MG63 (cell line): ENCODE measurements around the gene NLRP7. TPM values are rescaled to one million over a fixed set of nuclear protein-coding genes. Genes with fewer than 3 reads are reported as not detected.
"Not testable (repeated sequence)": the region's sequence is repeated elsewhere in the genome, so short reads cannot be mapped to it uniquely, and the experiment has no call there.

ENCODE experiments used
- DNase-seq: peaks from one replicate; pipeline ENCODE4 v3.0.0-alpha.2; 2020
- H3K27me3 ChIP-seq: fragments of 250-450 bp; sonication (Bioruptor Pico); 2 replicates; pipeline ENCODE4 v1.5.1; 2020; ENCODE audit warnings: mild to moderate bottlenecking, moderate library complexity
- H3K36me3 ChIP-seq: fragments of 250-450 bp; sonication (Bioruptor Pico); 2 replicates; pipeline ENCODE4 v1.5.1; 2020; ENCODE audit warnings: mild to moderate bottlenecking, moderate library complexity
- H3K4me3 ChIP-seq: fragments of 250-450 bp; sonication (Bioruptor Pico); 2 replicates; pipeline ENCODE4 v1.5.1; 2020; ENCODE audit warnings: mild to moderate bottlenecking, moderate library complexity
- H3K9me3 ChIP-seq: fragments of 250-450 bp; sonication (Bioruptor Pico); 2 replicates; pipeline ENCODE4 v1.5.1; 2020; ENCODE audit warnings: mild to moderate bottlenecking, moderate library complexity
- total RNA-seq: library from RNA; depleted of rRNA; stranded (reverse); fragments of >200 nt; shearing (Covaris generic); gene quantifications from 2 replicates; pipeline ENCODE4 v1.2.3, GENCODE V29; 2014; ENCODE audit warnings: low replicate concordance; rRNA removed

The NLRP7 gene
- total RNA-seq, 1 experiment from 2014 or later = not detected

DNA sequence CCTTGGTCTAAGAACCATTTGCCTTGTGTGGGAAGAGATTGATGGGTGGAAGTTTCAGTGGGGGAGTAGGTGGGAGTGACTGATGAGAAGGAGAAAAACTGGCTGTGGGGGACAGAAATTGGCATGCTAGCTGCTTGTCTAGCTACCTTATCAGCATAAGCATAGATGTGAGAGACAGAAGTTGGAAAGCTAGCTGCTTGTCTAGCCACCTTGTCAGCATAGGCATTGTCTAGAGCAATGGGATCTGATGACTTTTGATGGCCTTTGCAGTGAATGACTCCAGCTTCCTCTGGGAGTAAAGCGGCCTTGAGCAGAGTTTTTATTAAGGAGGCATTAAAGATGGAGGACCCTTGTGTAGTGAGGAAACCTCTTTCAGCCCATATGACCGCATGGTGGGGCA lies 51.3 kb downstream of the NLRP7 start:
- no peaks in the 10 kb centered on the region for H3K27me3 ChIP-seq
- H3K36me3 ChIP-seq = no peaks in the 10 kb centered on the region
- DNase-seq = no peak
- no peaks in the 10 kb centered on the region for H3K9me3 ChIP-seq
- no peak overlapping the region for H3K4me3 ChIP-seq

DNA sequence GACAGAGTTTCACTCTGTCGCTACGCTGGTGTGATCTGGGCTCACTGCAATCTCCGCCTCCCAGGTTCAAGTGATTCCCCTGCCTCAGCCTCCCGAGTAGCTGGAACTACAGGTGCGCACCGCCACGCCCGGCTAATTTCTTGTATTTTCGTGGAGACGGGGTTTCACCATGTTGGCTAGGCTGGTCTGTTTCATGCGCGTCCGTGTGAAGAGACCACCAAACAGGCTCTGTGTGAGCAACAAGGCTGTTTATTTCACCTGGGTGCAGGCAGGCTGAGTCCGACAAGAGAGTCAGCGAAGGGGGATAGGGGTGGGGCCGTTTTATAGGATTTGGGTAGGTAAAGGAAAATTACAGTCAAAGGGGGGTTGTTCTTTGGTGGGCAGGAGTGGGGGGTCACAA lies 53.2 kb downstream of the NLRP7 start:
- H3K36me3 ChIP-seq, H3K9me3 ChIP-seq, DNase-seq, H3K27me3 ChIP-seq, H3K4me3 ChIP-seq: not testable (repeated sequence)

DNA sequence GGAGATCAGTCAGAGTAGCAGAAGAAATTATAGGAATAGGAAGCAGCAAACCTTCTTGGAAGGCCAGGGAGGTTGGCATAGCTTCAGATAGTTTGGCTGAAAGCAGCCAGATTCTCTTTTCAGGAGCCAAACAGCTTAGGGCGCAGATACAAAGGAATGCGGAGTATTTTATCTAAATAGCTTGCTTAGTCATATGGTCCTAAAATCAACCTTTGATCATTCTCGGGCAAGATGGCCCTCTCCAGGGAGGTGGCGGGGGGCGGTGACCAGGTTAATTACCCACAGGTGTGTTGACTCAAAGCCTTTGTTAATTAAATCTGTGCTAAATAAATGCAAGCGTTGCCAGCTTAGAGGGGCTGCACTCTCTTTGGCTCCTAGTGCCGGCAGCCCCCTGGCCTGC lies 53.9 kb downstream of the NLRP7 start:
- Histone ChIP-seq H3K4me3 (no peak overlapping the region), H3K27me3 (no peaks in the 10 kb centered on the region), H3K36me3 (no peaks in the 10 kb centered on the region), H3K9me3 (no peaks in the 10 kb centered on the region)
- peak; percentile 74 for DNase-seq

DNA sequence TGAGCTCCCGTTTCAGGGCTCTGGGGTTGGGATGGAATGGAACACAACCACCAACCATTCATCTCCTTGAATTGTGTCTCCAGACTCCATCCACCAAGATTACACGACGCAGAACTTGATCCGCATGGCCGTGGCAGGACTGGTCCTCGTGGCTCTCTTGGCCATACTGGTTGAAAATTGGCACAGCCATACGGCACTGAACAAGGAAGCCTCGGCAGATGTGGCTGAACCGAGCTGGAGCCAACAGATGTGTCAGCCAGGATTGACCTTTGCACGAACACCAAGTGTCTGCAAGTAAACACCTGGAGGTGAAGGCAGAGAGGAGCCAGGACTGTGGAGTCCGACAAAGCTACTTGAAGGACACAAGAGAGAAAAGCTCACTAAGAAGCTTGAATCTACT lies 57.8 kb downstream of the NLRP7 start:
- H3K36me3 ChIP-seq = no peaks in the 10 kb centered on the region
- H3K4me3 ChIP-seq = no peak overlapping the region
- peak; percentile 59 for DNase-seq
- H3K27me3 ChIP-seq = no peaks in the 10 kb centered on the region; the same call in 1 of the 2 replicates
- H3K9me3 ChIP-seq = no peaks in the 10 kb centered on the region

DNA sequence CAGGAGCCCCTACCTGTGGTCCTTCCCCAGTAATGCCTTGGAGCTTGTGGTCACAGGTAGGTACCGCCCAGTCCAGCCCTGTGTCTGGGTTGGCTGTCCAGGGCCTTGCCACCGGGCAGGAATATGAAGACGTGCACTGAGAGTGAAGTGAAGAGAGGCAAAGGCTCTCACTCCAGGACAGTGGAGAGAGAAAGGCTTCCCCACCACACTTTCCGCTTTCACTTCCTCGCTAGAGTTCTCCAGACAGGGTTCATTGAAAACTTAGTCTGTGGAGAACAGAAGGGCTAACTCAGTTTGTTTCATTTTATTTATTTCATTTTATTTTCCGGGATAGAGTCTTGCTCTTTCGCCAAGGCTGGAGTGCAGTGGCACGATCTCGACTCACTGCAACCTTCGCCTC lies 59.1 kb downstream of the NLRP7 start:
- DNase-seq = no peak

DNA sequence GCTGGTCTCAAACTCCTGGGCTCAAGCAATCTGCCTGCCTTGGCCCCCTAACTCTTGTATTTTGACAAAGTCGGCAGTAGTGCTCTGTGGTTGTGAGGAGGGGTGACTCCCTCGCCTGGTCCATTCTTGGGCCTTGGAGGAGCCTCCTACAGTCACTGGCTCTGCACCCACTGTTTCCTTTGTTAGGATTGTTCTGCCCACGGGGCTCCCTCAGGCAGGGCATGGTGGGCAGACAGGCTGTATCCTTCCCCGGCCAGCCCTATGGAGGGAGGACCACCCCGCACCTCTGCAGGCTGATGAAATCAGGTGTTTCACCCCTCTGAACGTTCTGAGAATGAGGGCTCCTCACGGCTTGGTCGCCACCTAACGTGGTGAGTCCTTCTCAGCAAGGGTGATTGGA lies 64.1 kb downstream of the NLRP7 start:
- Histone ChIP-seq H3K4me3 (no peak overlapping the region; the same call in 1 of the 2 replicates), H3K9me3 (no peaks in the 10 kb centered on the region), H3K27me3 (no peaks in the 10 kb centered on the region; the same call in 1 of the 2 replicates), H3K36me3 (no peaks in the 10 kb centered on the region)
- no peak for DNase-seq

More for the DNA sequence above, 59.1 kb downstream of the NLRP7 start:
- Histone ChIP-seq H3K27me3 (no peaks in the 10 kb centered on the region; the same call in 1 of the 2 replicates), H3K9me3 (no peaks in the 10 kb centered on the region), H3K36me3 (no peaks in the 10 kb centered on the region), H3K4me3 (no peak overlapping the region)

DNA sequence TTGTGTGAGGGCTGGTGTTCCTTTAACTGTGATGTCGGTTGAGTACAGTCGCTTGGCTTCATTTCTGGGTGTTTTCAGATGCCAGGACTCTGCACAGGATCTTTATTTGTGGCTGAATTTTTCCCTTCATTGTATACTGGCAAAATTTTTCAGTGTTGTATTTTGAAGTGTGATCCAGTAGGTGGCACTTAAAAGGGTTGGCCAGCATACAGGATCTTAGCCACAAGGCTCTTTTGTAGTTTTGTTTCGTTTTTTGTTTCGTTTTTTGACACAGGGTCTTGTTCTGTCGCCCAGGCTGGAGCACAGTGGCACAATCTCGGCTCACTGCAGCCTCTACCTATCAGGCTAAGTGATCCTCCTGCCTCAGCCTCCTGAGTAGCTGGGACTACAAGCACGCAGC lies 64.6 kb downstream of the NLRP7 start:
- H3K9me3 ChIP-seq = no peaks in the 10 kb centered on the region
- no peaks in the 10 kb centered on the region; the same call in 1 of the 2 replicates for H3K27me3 ChIP-seq
- DNase-seq = peak; percentile 36
- H3K36me3 ChIP-seq = no peaks in the 10 kb centered on the region
- peak overlapping the region; percentile 2; the same call in 1 of the 2 replicates for H3K4me3 ChIP-seq

DNA sequence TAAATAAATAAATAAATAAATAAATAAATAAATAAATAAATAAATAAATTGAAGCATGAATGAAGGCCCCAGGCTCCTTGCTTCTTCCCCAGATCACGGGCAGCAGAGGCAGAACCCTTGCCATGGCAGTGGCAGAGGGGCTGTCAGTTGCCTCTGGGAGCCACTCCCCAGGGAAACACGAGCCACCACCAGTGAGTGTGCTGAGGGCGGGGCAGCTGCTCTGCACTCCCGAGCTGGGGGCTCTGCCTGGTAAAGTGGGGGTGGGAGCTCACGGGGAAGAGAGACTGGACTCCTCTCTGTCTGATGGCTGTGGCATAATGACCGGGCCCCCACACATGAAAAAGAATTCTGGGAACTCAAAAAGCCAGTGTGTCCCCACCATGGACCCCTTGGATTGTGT lies 65.4 kb downstream of the NLRP7 start:
- no peaks in the 10 kb centered on the region; the same call in 1 of the 2 replicates for H3K27me3 ChIP-seq
- H3K36me3 ChIP-seq = no peaks in the 10 kb centered on the region
- H3K9me3 ChIP-seq = no peaks in the 10 kb centered on the region
- DNase-seq = no peak
- no peak overlapping the region for H3K4me3 ChIP-seq

DNA sequence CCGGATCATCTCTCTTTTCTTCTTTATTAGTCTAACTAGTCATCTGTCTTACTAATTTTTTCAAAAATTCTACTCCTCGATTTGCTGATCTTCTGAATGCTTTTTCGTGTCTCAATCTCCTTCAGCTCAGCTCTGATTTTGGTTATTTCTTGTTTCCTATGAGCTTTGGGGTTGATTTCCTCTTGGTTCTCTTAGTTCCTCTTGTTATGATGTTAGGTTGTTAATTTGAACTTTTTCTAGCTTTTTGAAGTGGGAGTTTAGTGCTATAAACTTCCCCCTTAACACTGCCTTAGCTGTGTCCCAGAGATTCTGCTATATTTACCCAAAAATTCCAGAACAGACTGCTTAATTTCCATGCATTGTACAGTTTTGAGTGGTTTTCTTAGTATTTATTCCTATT lies 69.9 kb downstream of the NLRP7 start:
- no peaks in the 10 kb centered on the region for H3K36me3 ChIP-seq
- no peak for DNase-seq
- H3K27me3 ChIP-seq = no peaks in the 10 kb centered on the region
- peaks cover 2% of the 10 kb centered on the region; the same call in 1 of the 2 replicates for H3K9me3 ChIP-seq
- no peak overlapping the region for H3K4me3 ChIP-seq

DNA sequence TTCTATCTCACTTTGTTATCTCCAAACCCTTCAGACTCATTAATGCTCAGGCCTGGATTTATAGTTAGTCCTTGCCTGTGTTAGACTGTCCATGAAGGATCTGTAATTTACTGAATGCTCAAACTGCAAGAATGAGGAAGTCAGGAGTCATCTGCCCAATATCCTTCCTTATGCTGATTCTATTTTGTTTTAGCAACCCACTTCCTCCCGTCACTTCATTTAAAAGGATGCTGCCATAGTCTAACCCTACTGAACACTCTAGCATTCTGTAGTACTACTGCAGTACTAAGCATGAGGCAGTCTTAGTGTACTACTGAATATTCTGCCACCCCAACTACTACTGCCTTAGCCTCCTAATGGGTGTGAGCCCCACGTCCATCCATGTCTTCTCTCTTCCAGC lies 71.8 kb downstream of the NLRP7 start:
- Histone ChIP-seq H3K27me3 (no peaks in the 10 kb centered on the region), H3K4me3 (no peak overlapping the region), H3K9me3 (peaks cover 2% of the 10 kb centered on the region; the same call in 1 of the 2 replicates), H3K36me3 (no peaks in the 10 kb centered on the region)
- no peak for DNase-seq

DNA sequence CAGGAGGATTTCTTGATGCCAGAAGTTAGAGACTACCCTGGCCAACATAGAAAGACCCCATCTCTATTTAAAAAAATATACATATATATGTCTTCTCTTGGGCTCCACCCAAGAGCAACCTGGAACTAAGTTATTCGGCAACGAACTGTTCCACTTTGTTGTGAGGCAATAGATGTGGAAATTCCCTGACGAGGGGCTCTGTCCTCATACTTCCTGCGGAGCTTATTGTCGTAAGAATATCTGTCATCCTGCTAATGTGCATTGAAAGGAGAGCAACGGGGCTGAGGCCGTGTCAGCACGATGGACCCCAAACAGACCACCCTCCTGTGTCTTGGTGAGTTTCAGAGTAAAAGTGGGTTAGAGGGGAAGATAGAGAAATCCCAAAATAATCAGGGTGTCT lies 73.3 kb downstream of the NLRP7 start, which contains the start of gene FCAR:
Gene FCAR, plus strand, starts transcription at position 246 of the 400 bp plus-strand sequence. Its CDS starts 55 bp downstream, at position 301.
- no peak within 1 kb of the TSS for H3K4me3 ChIP-seq
- peaks cover 2% of the 10 kb centered on the region; the same call in 1 of the 2 replicates for H3K9me3 ChIP-seq
- no peaks in the 10 kb centered on the region for H3K27me3 ChIP-seq
- H3K36me3 ChIP-seq = no peaks in the 10 kb centered on the region
- no peak for DNase-seq

Other genes with a start within 250 kb of the NLRP7 start
- gene KIR3DL3, start 223.1 kb downstream of the NLRP7 start, total RNA-seq = not detected in 2 replicates
- gene KIR2DL3, start 209.0 kb downstream of the NLRP7 start, total RNA-seq = not detected in 2 replicates
- gene KIR2DL1, start 177.7 kb downstream of the NLRP7 start, total RNA-seq = not detected in 2 replicates
- gene KIR2DL4, start 143.9 kb downstream of the NLRP7 start, total RNA-seq = not detected in 2 replicates
- not detected in 2 replicates for gene KIR3DL1, start 131.1 kb downstream of the NLRP7 start, total RNA-seq
- gene KIR2DS4, start 114.9 kb downstream of the NLRP7 start, total RNA-seq = not detected in 2 replicates
- gene KIR3DL2, start 97.1 kb downstream of the NLRP7 start, total RNA-seq = not detected in 2 replicates
- 0.95 TPM in 1 of 2 replicates, not detected in the other for gene FCAR, start 73.3 kb downstream of the NLRP7 start, total RNA-seq
- gene NCR1, start 41.4 kb downstream of the NLRP7 start, total RNA-seq = not detected in 2 replicates
- gene NLRP2, start 18.8 kb upstream of the NLRP7 start, total RNA-seq = not detected in 2 replicates
- gene GP6, start 90.7 kb upstream of the NLRP7 start, total RNA-seq = not detected in 2 replicates
- 17.9 and 23.8 TPM in 2 replicates for gene RDH13, start 115.6 kb upstream of the NLRP7 start, total RNA-seq
- gene EPS8L1, start 128.3 kb upstream of the NLRP7 start, total RNA-seq = 1.1 TPM in 1 of 2 replicates, not detected in the other
- 76.0 and 81.1 TPM in 2 replicates for gene PPP1R12C, start 170.1 kb upstream of the NLRP7 start, total RNA-seq
- gene TNNT1, start 201.7 kb upstream of the NLRP7 start, total RNA-seq = 1.7 TPM in 1 of 2 replicates, not detected in the other
- gene TNNI3, start 210.2 kb upstream of the NLRP7 start, total RNA-seq = not detected in 2 replicates
- 2.7 TPM in 1 of 2 replicates, not detected in the other for gene DNAAF3, start 219.1 kb upstream of the NLRP7 start, total RNA-seq
- not detected in 2 replicates for gene SYT5, start 232.8 kb upstream of the NLRP7 start, total RNA-seq